GM12801 (cell line): ENCODE data around the gene ZGPAT.

Source experiments
- TF ChIP-seq, protein P1 (sequence below): IDR thresholded peaks from one replicate; pipeline ENCODE4 v1.5.1; 2011; ENCODE audit warnings: control low read depth; ENCODE audit not compliant: insufficient read length; ENCODE audit errors: extremely low read depth

Gene ZGPAT

GRCh38 chr20:63705232-63706026 is 2.4 kb upstream of the ZGPAT start:
- TF ChIP-seq, protein P1, sequence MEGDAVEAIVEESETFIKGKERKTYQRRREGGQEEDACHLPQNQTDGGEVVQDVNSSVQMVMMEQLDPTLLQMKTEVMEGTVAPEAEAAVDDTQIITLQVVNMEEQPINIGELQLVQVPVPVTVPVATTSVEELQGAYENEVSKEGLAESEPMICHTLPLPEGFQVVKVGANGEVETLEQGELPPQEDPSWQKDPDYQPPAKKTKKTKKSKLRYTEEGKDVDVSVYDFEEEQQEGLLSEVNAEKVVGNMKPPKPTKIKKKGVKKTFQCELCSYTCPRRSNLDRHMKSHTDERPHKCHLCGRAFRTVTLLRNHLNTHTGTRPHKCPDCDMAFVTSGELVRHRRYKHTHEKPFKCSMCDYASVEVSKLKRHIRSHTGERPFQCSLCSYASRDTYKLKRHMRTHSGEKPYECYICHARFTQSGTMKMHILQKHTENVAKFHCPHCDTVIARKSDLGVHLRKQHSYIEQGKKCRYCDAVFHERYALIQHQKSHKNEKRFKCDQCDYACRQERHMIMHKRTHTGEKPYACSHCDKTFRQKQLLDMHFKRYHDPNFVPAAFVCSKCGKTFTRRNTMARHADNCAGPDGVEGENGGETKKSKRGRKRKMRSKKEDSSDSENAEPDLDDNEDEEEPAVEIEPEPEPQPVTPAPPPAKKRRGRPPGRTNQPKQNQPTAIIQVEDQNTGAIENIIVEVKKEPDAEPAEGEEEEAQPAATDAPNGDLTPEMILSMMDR = no peak

GRCh38 chr20:63706027-63706695 is 1.7 kb upstream of the ZGPAT start:
- TF ChIP-seq, protein P1 = no peak

GRCh38 chr20:63706852-63707557 is 834 bp upstream of the ZGPAT start:
- TF ChIP-seq, protein P1 = peak; percentile 4

- TF ChIP-seq, protein P1 = no peak
These were observed 686 bp downstream of the ZGPAT start for GRCh38 chr20:63708301-63709148.

- TF ChIP-seq, protein P1 = no peak
These were observed 1.3 kb downstream of the ZGPAT start for GRCh38 chr20:63709149-63709527.

GRCh38 chr20:63711085-63711645 is 3.3 kb downstream of the ZGPAT start:
- TF ChIP-seq, protein P1 = no peak

DNA sequence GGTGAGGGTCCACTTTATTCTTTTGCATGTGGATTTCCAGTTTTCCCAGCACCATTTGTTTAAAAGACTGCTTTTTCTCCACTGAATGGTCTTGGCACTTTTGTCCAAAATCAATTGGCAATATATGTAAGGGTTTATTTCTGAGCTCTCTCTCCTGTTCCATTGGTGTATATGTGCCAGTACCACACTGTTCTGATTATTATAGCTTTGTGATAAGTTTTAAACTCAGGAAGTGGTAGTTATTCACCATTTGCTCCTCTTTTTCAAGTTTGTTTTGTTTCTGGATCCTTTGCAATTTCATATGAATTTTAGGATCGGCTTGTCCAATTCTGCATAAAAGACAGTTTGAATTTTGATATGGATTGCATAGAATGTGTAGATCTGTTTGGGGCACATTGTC is 4.4 kb downstream of the ZGPAT start:
- TF ChIP-seq, protein P1 = no peak
